SW480 (cell line): Measurements from ENCODE around the gene RNF128.

Source experiments
- DNase-seq: peaks from one replicate; pipeline ENCODE4 v3.0.0-alpha.2; 2016; ENCODE audit warnings: low spot score

RNF128 gene, protein sequence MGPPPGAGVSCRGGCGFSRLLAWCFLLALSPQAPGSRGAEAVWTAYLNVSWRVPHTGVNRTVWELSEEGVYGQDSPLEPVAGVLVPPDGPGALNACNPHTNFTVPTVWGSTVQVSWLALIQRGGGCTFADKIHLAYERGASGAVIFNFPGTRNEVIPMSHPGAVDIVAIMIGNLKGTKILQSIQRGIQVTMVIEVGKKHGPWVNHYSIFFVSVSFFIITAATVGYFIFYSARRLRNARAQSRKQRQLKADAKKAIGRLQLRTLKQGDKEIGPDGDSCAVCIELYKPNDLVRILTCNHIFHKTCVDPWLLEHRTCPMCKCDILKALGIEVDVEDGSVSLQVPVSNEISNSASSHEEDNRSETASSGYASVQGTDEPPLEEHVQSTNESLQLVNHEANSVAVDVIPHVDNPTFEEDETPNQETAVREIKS

DNA sequence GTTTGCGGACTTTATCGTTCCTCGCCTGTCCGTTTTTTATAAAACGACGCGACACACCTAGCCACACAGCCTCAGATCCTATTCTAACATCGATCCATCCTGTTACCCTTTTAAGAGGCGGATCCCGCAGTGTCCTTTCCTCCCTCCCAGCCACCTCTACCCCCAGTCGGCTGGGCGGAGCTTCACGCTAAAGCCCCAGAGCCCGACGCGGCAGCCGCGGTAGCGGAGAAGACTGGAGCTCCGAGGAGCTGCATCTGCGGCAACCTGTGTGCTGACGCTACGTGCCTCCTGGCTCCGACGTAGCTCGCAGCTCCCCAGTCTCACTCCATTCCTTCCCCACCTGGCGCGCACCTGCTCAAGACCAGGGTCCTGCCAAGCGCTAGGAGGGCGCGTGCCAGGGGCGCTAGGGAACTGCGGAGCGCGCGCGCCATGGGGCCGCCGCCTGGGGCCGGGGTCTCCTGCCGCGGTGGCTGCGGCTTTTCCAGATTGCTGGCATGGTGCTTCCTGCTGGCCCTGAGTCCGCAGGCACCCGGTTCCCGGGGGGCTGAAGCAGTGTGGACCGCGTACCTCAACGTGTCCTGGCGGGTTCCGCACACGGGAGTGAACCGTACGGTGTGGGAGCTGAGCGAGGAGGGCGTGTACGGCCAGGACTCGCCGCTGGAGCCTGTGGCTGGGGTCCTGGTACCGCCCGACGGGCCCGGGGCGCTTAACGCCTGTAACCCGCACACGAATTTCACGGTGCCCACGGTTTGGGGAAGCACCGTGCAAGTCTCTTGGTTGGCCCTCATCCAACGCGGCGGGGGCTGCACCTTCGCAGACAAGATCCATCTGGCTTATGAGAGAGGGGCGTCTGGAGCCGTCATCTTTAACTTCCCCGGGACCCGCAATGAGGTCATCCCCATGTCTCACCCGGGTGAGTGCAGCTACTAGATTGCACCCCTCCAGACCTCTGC is at the start of gene RNF128:
Gene RNF128 (plus strand): TSS at position 217 of the 953 bp plus-strand sequence. CDS start 213 bp downstream, at position 430.
- peak; percentile 78 for DNase-seq

GRCh38 chrX:106680716-106681115 is 45.8 kb upstream of the RNF128 start:
- DNase-seq: no peak

- no peak for DNase-seq
Observed at GRCh38 chrX:106684207-106684606, 42.3 kb upstream of the RNF128 start.

DNA sequence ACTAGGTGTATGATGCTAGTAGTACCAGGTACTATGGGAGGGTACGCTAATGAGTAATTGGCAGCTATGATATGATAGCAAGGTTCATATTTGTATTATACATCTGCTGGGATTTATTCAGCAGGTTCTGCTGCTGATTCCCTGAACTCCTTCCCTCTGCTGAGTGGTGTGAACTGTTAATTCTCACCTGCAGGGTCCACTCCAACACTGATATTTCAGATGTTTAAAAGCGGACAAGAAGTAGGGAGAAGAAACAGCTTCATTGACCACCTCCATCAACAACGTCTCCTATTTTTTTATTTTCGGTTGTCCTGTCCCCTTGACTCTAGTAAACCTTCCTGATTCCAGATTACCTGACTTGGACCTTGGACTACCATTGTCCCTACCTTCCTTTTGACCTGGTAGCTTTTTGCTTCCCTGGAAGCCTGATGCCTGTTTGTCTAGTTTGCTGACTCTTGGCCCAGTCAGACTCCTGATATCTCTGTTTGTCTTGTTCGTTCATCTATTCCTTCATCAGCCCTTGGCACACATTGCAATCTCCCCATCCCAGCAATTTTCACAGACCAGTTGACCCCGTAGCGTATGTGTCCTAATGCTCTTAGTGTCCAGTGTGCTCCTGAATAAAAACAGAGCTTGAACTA is 34.0 kb upstream of the RNF128 start:
- no peak for DNase-seq

DNA sequence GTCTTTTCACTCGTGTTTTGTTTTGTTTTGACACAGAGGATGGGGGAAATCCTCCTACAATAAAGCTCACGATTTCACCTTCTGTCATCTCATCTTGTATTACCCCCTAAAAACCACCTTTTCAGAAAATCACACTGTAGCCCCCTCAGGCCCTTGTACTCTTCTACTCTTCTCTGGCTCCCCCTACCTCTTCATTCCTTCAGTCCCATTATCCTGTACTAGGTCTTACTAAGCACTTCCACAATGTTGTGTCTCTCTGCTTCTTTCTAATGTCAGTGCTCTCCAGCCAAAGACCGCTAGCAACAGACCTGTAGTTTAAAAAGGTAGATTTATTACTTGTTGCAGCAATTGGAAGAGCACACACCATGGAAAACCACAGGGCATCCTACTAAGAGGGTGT is 30.0 kb upstream of the RNF128 start:
- DNase-seq: no peak

DNA sequence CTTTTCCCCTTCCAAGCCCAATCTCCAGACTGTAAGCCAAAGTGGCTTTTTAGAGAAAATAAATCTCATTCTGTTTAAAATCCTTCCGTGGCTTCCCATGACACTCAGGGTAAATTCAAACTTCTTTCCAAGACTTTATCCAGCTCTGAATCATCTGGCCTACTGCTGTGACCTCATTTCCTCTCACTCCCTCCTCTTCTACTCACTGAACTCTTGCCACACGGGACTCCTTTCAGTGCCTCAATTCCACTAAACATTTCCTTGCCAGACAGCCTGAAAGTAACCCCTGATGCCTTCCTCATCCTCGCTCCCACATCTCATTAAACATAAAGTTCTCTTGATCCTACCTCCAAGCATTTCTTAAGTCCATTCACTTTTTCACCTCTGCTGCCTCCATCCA is 27.8 kb upstream of the RNF128 start:
- no peak for DNase-seq

DNA sequence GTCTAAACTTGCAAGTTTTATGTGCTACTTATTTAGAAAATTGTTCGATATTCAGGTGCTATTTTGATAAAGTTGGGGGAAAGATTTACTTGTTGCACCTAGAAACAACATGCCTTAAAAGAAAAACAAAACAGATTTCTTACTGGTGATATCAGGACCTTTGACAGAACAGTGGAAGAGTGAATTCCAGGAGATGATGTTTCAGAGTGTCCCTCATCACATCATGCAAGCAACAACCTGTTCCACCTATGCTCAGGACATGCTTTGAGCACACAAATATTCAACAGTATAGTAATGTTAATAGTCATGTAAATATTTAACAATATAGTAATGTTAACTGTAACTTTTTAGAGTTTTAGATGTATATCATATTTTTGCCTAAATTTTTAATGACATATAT is 23.9 kb upstream of the RNF128 start:
- DNase-seq: no peak

DNA sequence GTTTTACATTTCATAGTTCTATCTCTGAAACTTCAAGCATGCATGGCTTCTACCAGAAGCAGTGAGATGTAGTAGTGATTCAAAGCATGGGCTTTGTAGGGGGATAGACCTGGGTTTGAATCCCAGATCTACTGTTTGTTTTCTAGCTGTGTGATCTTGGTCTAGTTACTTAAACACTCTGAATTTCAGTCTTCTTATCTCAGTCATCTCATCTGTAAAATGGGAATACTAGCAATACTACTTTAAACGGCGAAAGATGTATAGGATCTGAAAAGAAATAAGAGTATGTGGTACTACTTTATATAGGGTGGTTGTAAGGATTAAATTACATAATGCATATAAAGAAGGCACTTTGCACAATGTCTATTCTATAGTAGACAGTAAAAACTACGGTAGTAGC is 20.0 kb upstream of the RNF128 start:
- no peak for DNase-seq

GRCh38 chrX:106707771-106708454 is 18.6 kb upstream of the RNF128 start:
- peak; percentile 68 for DNase-seq

DNA sequence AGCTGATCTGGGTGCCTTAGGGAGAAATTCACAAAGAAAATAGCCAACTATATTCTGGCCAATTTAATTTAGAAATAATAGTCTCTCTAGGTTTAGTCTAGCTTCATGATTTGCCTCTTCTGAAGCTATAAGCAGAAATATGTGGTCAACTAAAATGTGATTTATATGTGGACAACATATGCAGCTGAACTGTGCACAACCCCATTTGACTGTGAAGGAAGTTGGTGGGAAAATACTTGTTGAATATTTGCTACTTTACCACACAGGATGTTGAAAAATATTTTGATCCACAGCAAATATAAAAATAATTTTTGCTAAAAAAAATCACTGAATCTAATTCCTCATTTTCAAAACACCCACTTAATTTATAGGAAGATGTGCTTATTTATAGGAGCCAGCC is 15.7 kb upstream of the RNF128 start:
- DNase-seq: no peak

- no peak for DNase-seq
Observed at GRCh38 chrX:106711375-106711774, 15.1 kb upstream of the RNF128 start.

GRCh38 chrX:106716004-106716403 is 10.5 kb upstream of the RNF128 start:
- no peak for DNase-seq

DNA sequence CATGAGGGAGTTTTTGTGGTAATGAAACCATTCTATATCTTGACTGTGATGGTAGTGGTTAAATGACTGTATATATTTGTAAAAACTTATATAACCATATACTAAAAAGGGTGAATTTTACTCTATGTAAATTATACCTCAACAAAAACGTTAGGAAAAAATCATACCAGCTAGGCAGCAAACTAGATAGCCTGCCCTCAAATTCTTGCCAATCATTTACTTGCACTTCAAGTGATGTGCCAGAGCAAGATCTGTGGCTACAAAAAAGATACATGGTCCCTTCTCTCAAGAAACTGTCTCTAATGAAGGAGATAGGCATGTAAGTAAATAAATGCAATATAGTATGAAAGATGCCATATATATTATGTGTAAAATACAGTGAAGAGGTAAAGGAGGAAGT is 10.0 kb upstream of the RNF128 start:
- no peak for DNase-seq

- peak; percentile 11 for DNase-seq
Observed at GRCh38 chrX:106718709-106719108, 7.8 kb upstream of the RNF128 start.

DNA sequence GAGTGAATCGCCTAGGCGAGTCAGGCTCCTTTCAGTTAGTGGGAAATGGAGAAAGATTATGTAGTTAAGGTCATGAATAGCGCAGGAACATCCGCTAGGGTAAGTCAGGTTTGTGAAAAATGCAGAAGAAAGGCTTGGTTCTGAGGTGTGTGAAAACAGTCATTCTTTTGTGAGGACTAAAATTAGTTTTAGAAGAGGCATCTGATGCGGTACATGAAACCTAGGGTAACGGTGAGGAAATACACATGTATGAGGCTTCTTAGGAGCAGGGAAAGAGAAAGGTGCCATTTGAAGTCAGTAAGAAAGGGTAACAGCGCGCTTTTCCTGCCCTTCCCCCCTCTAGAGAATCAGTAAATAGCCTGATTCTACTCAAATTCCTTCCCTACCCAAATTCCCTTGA is 570 bp upstream of the RNF128 start:
- DNase-seq: peak; percentile 21

- DNase-seq: peak; percentile 1
Observed at GRCh38 chrX:106728337-106728736, 1.8 kb downstream of the RNF128 start.

- no peak for DNase-seq
Observed at GRCh38 chrX:106730401-106730800, 3.9 kb downstream of the RNF128 start.

GRCh38 chrX:106731590-106731989 is 5.1 kb downstream of the RNF128 start:
- DNase-seq: no peak

DNA sequence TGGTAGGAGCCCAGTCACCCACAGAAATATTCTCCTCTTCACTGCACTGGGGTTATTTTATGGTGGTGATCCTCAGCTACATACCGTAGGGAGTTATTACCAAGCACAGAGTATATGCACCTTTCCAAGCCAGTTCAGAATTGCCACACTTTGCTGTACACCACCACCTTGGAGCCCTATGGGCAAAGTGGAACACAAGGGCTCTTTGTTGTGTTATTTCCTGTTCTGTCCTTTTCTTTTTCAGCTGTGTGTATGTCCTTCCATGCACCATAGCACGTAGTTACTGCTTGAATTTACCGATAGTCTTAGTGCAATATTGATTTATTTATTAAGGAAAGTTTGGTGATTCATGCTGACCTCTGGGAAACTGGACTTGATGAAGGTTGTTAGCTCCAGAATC is 8.3 kb downstream of the RNF128 start:
- no peak for DNase-seq

DNA sequence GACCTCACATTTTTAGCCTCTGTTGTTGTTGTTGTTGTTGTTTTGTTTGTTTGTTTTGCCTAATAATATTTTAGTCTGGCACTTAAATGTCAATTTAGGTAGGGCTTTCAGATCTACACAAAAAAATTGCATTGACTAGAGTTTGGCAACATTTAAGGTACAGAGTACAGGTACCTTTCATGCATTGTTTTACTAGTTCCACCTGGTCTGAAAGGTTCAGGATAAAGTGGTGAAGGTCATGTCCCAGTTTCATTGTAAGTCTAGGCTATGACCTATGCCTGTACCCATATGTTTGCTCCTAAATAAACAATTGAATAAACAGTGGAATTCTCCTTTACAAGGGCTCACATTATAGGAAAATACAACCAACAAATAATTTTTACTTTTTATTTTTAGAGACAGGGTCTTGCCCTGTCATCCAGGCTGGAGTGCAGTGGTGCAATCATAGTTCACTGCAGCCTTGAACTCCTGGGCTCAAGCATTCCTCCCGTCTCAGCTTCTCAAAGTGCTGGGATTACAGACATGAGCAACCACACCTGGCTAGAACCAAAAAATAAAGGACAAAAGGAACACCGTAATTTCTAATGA is 13.8 kb downstream of the RNF128 start:
- no peak for DNase-seq

DNA sequence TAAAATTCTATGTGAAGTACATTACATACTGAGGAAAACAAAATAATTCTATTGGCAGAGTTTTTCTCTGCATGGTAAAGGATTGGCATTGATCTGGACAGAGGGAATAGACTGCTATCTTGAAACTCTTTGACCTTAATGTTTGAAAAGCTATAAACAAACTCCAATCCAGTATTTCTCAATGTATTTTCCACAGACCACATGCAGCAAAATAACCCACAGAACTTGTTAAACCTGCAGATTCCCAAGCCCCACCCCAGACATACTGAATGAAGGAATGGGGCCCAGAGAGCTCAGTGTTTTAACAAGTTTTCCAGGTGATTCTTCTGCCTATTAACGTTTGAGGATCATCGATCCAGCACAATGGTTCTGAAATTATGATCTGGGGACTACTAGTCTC is 15.7 kb downstream of the RNF128 start:
- no peak for DNase-seq
